Loucy (cell line): ENCODE data around the gene VPS37C.

Experiments used
- CTCF ChIP-seq: fragments of 200-600 bp; sonication (generic); conservative IDR thresholded peaks from 2 replicates; pipeline ENCODE4 v1.5.1; 2014; ENCODE audit warnings: mild to moderate bottlenecking, antibody characterized with exemption, low read length
- EZH2phosphoT487 ChIP-seq: fragments of 200-600 bp; IDR thresholded peaks from 2 replicates; pipeline ENCODE4 v1.6.1; 2018; ENCODE audit warnings: antibody characterized with exemption, mild to moderate bottlenecking, moderate library complexity, borderline replicate concordance

GRCh38 chr11:61108847-61109585 lies 52.2 kb downstream of the VPS37C start:
- no peak for TF ChIP-seq CTCF
- TF ChIP-seq EZH2phosphoT487, result no peak
